Colonic mucosa (tissue), 4 donors: ENCODE measurements around the gene KTI12. TPM values are rescaled to one million over a fixed set of nuclear protein-coding genes. Genes with fewer than 3 reads are reported as not detected.

Experiments
- DNase-seq: peaks from one replicate; pipeline ENCODE4 v3.0.0-alpha.2; 2020
- H3K27ac ChIP-seq: fragments of 200-600 bp; one replicate; pipeline ENCODE4 v1.8.0; 2021
- H3K27me3 ChIP-seq: fragments of 200-600 bp; one replicate; pipeline ENCODE4 v1.8.0; 2021
- H3K36me3 ChIP-seq: fragments of 200-600 bp; one replicate; pipeline ENCODE4 v1.8.0; 2021
- H3K4me1 ChIP-seq: fragments of 200-600 bp; one replicate; pipeline ENCODE4 v1.8.0; 2021; ENCODE audit warnings: mild to moderate bottlenecking
- H3K4me3 ChIP-seq: fragments of 200-600 bp; one replicate; pipeline ENCODE4 v1.8.0; 2021
- H3K9ac ChIP-seq, 2 donors: one replicate each; pipeline ENCODE4 v1.7.0; 2013; ENCODE audit warnings: control low read depth in 2 of 2, low read depth in 2 of 2, low read length in 2 of 2
- H3K9me3 ChIP-seq: fragments of 200-600 bp; one replicate; pipeline ENCODE4 v1.8.0; 2021
- CTCF ChIP-seq: fragments of 200-600 bp; IDR thresholded peaks from one replicate; pipeline ENCODE4 v1.8.0; 2022; ENCODE audit warnings: antibody characterized with exemption, mild to moderate bottlenecking
- intact Hi-C: fragments of 100-400 bp; cut with DNase I; formaldehyde crosslinking; loops from one replicate; pipeline ENCODE4 v1.14.1; 2022
- total RNA-seq, 2 donors: library from RNA; stranded (reverse); fragmentation: NEBNext Ultra II Directional in 1 of 2; extraction: Animal tissue kit (Norgen Biotek cat#: 25700) in 1 of 2; gene quantifications; one replicate each; pipeline ENCODE4 v1.2.1, GENCODE V29; 2021
- donor health status: healthy.
- donor health status: DM: no; HTN: no; CAD: no.
- donor health status: DM: no; HTN: no; CAD: no.

Gene KTI12
- total RNA-seq, 2 donors from 2014 or later = 7.5 to 8.4 TPM

GRCh38 chr1:52057255-52057654, 23.6 kb upstream of the KTI12 start:
- peak overlapping the region in 1 of 2 donors; percentile 83 for H3K9ac ChIP-seq
- H3K9me3 ChIP-seq = no peaks in the 10 kb centered on the region
- no peak for TF ChIP-seq CTCF
- H3K4me1 ChIP-seq = peaks cover 10% of the 10 kb centered on the region
- no peak for DNase-seq
- no peaks in the 10 kb centered on the region for H3K27me3 ChIP-seq
- H3K4me3 ChIP-seq = peak overlapping the region; percentile 77
- H3K36me3 ChIP-seq = no peaks in the 10 kb centered on the region
- no peak overlapping the region for H3K27ac ChIP-seq
- intact Hi-C loops = no loop called here

- no peaks in the 10 kb centered on the region for H3K9me3 ChIP-seq
- H3K27ac ChIP-seq = peak overlapping the region; percentile 92
- peak overlapping the region; percentile 77 for H3K4me3 ChIP-seq
- no peaks in the 10 kb centered on the region for H3K27me3 ChIP-seq
- no peak for TF ChIP-seq CTCF
- no peaks in the 10 kb centered on the region for H3K36me3 ChIP-seq
- H3K9ac ChIP-seq = peak overlapping the region; percentile 83 to 86
- intact Hi-C loops = no loop called here
- DNase-seq = no peak
- peaks cover 10% of the 10 kb centered on the region for H3K4me1 ChIP-seq
These were observed 23.3 kb upstream of the KTI12 start for GRCh38 chr1:52056937-52057231.

GRCh38 chr1:52056163-52056936, 22.7 kb upstream of the KTI12 start, which contains the start of gene BTF3L4:
Gene BTF3L4, plus strand, starts transcription at chr1:52056295. Its CDS starts 3,553 bp downstream, at chr1:52059848.
- Histone ChIP-seq H3K9me3 (no peaks in the 10 kb centered on the region), H3K27ac (peak within 1 kb of the TSS; percentile 92), H3K36me3 (no peaks in the 10 kb centered on the region), H3K9ac (peak within 1 kb of the TSS; percentile 86 to 97), H3K4me3 (peak within 1 kb of the TSS; percentile 77), H3K4me1 (peaks cover 10% of the 10 kb centered on the region), H3K27me3 (no peaks in the 10 kb centered on the region)
- TF ChIP-seq CTCF = no peak
- intact Hi-C loops = no loop called here
- DNase-seq = peak; percentile 96

- no peaks in the 10 kb centered on the region for H3K36me3 ChIP-seq
- DNase-seq = no peak
- peak overlapping the region; percentile 92 for H3K27ac ChIP-seq
- peak overlapping the region in 1 of 2 donors; percentile 97 for H3K9ac ChIP-seq
- peaks cover 10% of the 10 kb centered on the region for H3K4me1 ChIP-seq
- TF ChIP-seq CTCF = no peak
- H3K9me3 ChIP-seq = no peaks in the 10 kb centered on the region
- peak overlapping the region; percentile 77 for H3K4me3 ChIP-seq
- H3K27me3 ChIP-seq = no peaks in the 10 kb centered on the region
- intact Hi-C loops = no loop called here
These were observed 22.2 kb upstream of the KTI12 start for GRCh38 chr1:52055866-52056162.

- Histone ChIP-seq H3K27me3 (no peaks in the 10 kb centered on the region), H3K4me1 (peaks cover 10% of the 10 kb centered on the region), H3K27ac (peak within 1 kb of the TSS; percentile 92), H3K4me3 (peak within 1 kb of the TSS; percentile 77), H3K9me3 (no peaks in the 10 kb centered on the region), H3K9ac (peak within 1 kb of the TSS; percentile 80 to 97), H3K36me3 (no peaks in the 10 kb centered on the region)
- peak; percentile 91 for DNase-seq
- no peak for TF ChIP-seq CTCF
- intact Hi-C loops = no loop called here
These were observed 21.7 kb upstream of the KTI12 start, which contains the start of gene TXNDC12 for GRCh38 chr1:52055066-52055865. Gene TXNDC12, minus strand, starts transcription at chr1:52055191. Its CDS starts 95 bp downstream, at chr1:52055096.
